ENCODE data around the gene ADD3. TPM values are rescaled to one million over a fixed set of nuclear protein-coding genes. Genes with fewer than 3 reads are reported as not detected.

ADD3 gene
- total RNA-seq, 1 donor = 1,018 TPM

- Histone ChIP-seq H3K27ac (ENCODE audit: low read depth, low read length) (no peak overlapping the region), H3K4me2 (ENCODE audit: insufficient read depth, low read length) (no peak overlapping the region), H3K4me1 (ENCODE audit: insufficient read depth, low read length) (no peaks in the 10 kb centered on the region), H3K27me3 (ENCODE audit: insufficient read depth, low read length) (no peaks in the 10 kb centered on the region), H3K79me2 (ENCODE audit: insufficient read depth, low read length) (no peaks in the 10 kb centered on the region), H4K20me1 (ENCODE audit: insufficient read depth, low read length) (no peaks in the 10 kb centered on the region), H2AFZ (ENCODE audit: low read length) (no peak overlapping the region), H3K9me3 (ENCODE audit: low read depth, low read length) (no peaks in the 10 kb centered on the region), H3K36me3 (ENCODE audit: insufficient read depth, low read length) (no peaks in the 10 kb centered on the region), H3K4me3 (ENCODE audit: insufficient read depth, low read length) (no peak overlapping the region)
- TF ChIP-seq, protein P1, sequence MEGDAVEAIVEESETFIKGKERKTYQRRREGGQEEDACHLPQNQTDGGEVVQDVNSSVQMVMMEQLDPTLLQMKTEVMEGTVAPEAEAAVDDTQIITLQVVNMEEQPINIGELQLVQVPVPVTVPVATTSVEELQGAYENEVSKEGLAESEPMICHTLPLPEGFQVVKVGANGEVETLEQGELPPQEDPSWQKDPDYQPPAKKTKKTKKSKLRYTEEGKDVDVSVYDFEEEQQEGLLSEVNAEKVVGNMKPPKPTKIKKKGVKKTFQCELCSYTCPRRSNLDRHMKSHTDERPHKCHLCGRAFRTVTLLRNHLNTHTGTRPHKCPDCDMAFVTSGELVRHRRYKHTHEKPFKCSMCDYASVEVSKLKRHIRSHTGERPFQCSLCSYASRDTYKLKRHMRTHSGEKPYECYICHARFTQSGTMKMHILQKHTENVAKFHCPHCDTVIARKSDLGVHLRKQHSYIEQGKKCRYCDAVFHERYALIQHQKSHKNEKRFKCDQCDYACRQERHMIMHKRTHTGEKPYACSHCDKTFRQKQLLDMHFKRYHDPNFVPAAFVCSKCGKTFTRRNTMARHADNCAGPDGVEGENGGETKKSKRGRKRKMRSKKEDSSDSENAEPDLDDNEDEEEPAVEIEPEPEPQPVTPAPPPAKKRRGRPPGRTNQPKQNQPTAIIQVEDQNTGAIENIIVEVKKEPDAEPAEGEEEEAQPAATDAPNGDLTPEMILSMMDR (IDR thresholded peaks at IDR 0.05; ENCODE audit: extremely low read depth, low read depth, low read length) = no peak
- no peak for DNase-seq (ENCODE audit: insufficient read length, low spot score, missing footprints)
Observed at GRCh38 chr10:110150046-110150445, 142.3 kb downstream of the ADD3 start.

DNA sequence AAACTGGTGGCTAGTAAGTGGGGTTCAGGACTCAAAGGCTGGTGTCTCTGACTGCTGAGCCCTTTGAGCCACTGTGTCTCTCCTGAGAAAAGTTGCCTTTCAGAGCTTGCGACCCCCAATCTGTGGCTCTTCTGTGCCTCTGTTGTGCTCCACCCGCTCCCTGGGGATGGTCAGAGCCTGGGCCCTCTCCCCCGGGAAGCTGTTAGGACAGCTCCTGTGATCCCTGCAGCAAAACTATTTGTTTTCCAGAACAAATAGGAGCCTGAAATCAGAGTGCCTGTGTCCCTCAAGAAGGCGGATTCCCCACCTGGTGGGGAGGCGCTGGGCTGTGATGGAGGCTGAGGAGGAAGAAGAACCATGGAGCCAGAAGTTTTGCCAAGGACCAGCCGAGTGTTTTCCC lies 143.2 kb downstream of the ADD3 start:
- Histone ChIP-seq H3K36me3 (ENCODE audit: insufficient read depth, low read length) (no peaks in the 10 kb centered on the region), H3K9me3 (ENCODE audit: low read depth, low read length) (no peaks in the 10 kb centered on the region), H3K4me3 (ENCODE audit: insufficient read depth, low read length) (no peak overlapping the region), H3K4me1 (ENCODE audit: insufficient read depth, low read length) (no peaks in the 10 kb centered on the region), H4K20me1 (ENCODE audit: insufficient read depth, low read length) (no peaks in the 10 kb centered on the region), H3K27me3 (ENCODE audit: insufficient read depth, low read length) (no peaks in the 10 kb centered on the region), H3K79me2 (ENCODE audit: insufficient read depth, low read length) (no peaks in the 10 kb centered on the region), H3K27ac (ENCODE audit: low read depth, low read length) (no peak overlapping the region), H2AFZ (ENCODE audit: low read length) (no peak overlapping the region), H3K4me2 (ENCODE audit: insufficient read depth, low read length) (no peak overlapping the region)
- no peak for DNase-seq (ENCODE audit: insufficient read length, low spot score, missing footprints)
- TF ChIP-seq, protein P1 (IDR thresholded peaks at IDR 0.05; ENCODE audit: extremely low read depth, low read depth, low read length) = no peak

- Histone ChIP-seq H3K4me1 (ENCODE audit: insufficient read depth, low read length) (no peaks in the 10 kb centered on the region), H3K4me3 (ENCODE audit: insufficient read depth, low read length) (no peak overlapping the region), H3K36me3 (ENCODE audit: insufficient read depth, low read length) (no peaks in the 10 kb centered on the region), H3K9me3 (ENCODE audit: low read depth, low read length) (no peaks in the 10 kb centered on the region), H3K79me2 (ENCODE audit: insufficient read depth, low read length) (no peaks in the 10 kb centered on the region), H3K4me2 (ENCODE audit: insufficient read depth, low read length) (no peak overlapping the region), H3K27ac (ENCODE audit: low read depth, low read length) (no peak overlapping the region), H3K27me3 (ENCODE audit: insufficient read depth, low read length) (no peaks in the 10 kb centered on the region), H2AFZ (ENCODE audit: low read length) (no peak overlapping the region), H4K20me1 (ENCODE audit: insufficient read depth, low read length) (no peaks in the 10 kb centered on the region)
- DNase-seq (ENCODE audit: insufficient read length, low spot score, missing footprints) = no peak
- TF ChIP-seq, protein P1 (IDR thresholded peaks at IDR 0.05; ENCODE audit: extremely low read depth, low read depth, low read length) = no peak
Observed at GRCh38 chr10:110151467-110151866, 143.7 kb downstream of the ADD3 start.

DNA sequence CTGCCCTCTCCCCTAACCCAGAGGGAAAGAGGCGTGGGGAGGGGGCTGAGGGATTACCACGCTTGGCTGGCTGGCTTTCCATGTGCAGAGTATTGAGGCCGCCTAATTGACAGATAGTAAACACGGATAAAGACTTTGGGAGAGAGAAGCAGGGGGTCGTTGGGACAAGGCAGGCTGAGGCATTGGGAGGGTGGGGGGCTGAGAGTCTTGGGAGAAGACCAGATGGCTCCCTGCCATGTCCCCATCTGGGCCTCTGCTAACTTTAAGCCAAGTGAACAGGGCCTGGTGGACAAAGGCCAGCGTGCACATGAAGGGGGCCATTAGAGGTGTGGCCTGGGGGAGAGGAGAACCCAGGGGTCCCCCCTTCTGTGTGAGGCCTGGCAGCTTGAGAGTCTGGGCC lies 144.2 kb downstream of the ADD3 start:
- H3K79me2 ChIP-seq (ENCODE audit: insufficient read depth, low read length) = no peaks in the 10 kb centered on the region
- no peak overlapping the region for H3K4me3 ChIP-seq (ENCODE audit: insufficient read depth, low read length)
- no peaks in the 10 kb centered on the region for H3K27me3 ChIP-seq (ENCODE audit: insufficient read depth, low read length)
- H3K36me3 ChIP-seq (ENCODE audit: insufficient read depth, low read length) = no peaks in the 10 kb centered on the region
- H3K4me2 ChIP-seq (ENCODE audit: insufficient read depth, low read length) = no peak overlapping the region
- no peak for DNase-seq (ENCODE audit: insufficient read length, low spot score, missing footprints)
- H3K4me1 ChIP-seq (ENCODE audit: insufficient read depth, low read length) = no peaks in the 10 kb centered on the region
- H4K20me1 ChIP-seq (ENCODE audit: insufficient read depth, low read length) = no peaks in the 10 kb centered on the region
- no peak overlapping the region for H3K27ac ChIP-seq (ENCODE audit: low read depth, low read length)
- no peak overlapping the region for H2AFZ ChIP-seq (ENCODE audit: low read length)
- TF ChIP-seq, protein P1 (IDR thresholded peaks at IDR 0.05; ENCODE audit: extremely low read depth, low read depth, low read length) = no peak
- no peaks in the 10 kb centered on the region for H3K9me3 ChIP-seq (ENCODE audit: low read depth, low read length)
